H1 (cell line): ENCODE measurements around the gene CCDC40. TPM values are rescaled to one million over a fixed set of nuclear protein-coding genes. Genes with fewer than 3 reads are reported as not detected.

Source experiments
- CBX5 ChIP-seq: fragments of 300-800, 300-1000 bp; sonication (generic); IDR thresholded peaks from 2 replicates; pipeline ENCODE4 v1.7.1; 2016; ENCODE audit warnings: antibody characterized with exemption, low read length, low read depth
- NANOG ChIP-seq: IDR thresholded peaks from 2 replicates; pipeline ENCODE4 v1.6.1; 2011; ENCODE audit warnings: low read length, low read depth, mild to moderate bottlenecking, inconsistent platforms; ENCODE audit not compliant: insufficient read depth, poor library complexity, severe bottlenecking
- polyA plus RNA-seq, 7 experiments: library from polyadenylated mRNA; depleted of rRNA in 3 of 7; stranded (reverse) in 5 of 7; unstranded in 2 of 7; fragments of >200 nt in 5 of 7; fragments of 200-250 nt in 2 of 7; gene quantifications; 1 replicate in 5 of 7; 2 replicates in 1 of 7; 4 replicates in 1 of 7; pipeline versions ENCODE4 v1.2.1 to v1.2.3, GENCODE V29; 2011 to 2013; ENCODE audit warnings: missing spikeins in 2 of 7, mixed read lengths in 2 of 7
- total RNA-seq: library from RNA; stranded (reverse); fragmentation: NEBNext Ultra II Directional; extraction: Animal tissue kit (Norgen Biotek cat#: 25700); gene quantifications from 2 replicates; pipeline ENCODE4 v1.2.1, GENCODE V29; 2021
- TF ChIP-seq, protein P1 (sequence below): fragments of 300-600 bp; sonication (generic); IDR thresholded peaks from 2 replicates; pipeline ENCODE4 v1.7.1; 2012; ENCODE audit warnings: low read length, moderate library complexity, mild to moderate bottlenecking, inconsistent platforms; ENCODE audit not compliant: insufficient replicate concordance

CCDC40 gene
- total and polyA plus RNA-seq, 2 of the 8 experiments (the other 6 are each of a cell fraction or from before 2014, with no cell fraction given), result 4.1 to 11.5 TPM

DNA sequence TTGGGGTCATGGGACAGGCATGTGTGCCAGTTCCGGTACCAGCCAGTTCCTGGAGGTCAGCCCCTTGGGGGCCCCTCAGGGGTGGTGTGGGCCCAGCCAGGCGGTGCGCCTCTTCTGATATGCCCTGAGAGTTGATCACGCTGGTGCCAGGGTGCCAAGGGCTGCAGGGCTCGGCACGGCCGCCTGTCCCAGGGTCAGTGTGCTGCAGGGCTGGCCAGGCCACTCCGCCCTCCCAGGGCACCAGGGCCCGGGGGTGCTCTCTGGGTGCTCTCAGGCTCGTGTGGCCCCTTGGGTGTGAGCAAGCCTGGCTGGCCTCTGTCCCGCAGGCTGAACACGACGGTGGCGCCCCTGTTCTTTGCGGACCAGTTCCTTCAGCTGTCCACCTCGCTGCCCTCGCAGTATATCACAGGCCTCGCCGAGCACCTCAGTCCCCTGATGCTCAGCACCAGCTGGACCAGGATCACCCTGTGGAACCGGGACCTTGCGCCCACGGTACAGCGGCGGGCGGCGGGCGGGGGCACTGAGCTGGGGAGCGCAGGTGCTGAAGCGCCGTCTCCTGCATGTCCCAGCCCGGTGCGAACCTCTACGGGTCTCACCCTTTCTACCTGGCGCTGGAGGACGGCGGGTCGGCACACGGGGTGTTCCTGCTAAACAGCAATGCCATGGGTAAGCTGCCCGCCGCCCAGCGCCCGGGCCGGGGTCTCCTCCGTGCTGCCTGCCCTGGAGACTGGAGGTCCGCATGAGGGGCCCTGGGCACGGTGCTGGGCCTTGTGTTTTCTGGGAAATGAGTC is 71.0 kb downstream of the CCDC40 start (continued):
- TF ChIP-seq, protein P1, sequence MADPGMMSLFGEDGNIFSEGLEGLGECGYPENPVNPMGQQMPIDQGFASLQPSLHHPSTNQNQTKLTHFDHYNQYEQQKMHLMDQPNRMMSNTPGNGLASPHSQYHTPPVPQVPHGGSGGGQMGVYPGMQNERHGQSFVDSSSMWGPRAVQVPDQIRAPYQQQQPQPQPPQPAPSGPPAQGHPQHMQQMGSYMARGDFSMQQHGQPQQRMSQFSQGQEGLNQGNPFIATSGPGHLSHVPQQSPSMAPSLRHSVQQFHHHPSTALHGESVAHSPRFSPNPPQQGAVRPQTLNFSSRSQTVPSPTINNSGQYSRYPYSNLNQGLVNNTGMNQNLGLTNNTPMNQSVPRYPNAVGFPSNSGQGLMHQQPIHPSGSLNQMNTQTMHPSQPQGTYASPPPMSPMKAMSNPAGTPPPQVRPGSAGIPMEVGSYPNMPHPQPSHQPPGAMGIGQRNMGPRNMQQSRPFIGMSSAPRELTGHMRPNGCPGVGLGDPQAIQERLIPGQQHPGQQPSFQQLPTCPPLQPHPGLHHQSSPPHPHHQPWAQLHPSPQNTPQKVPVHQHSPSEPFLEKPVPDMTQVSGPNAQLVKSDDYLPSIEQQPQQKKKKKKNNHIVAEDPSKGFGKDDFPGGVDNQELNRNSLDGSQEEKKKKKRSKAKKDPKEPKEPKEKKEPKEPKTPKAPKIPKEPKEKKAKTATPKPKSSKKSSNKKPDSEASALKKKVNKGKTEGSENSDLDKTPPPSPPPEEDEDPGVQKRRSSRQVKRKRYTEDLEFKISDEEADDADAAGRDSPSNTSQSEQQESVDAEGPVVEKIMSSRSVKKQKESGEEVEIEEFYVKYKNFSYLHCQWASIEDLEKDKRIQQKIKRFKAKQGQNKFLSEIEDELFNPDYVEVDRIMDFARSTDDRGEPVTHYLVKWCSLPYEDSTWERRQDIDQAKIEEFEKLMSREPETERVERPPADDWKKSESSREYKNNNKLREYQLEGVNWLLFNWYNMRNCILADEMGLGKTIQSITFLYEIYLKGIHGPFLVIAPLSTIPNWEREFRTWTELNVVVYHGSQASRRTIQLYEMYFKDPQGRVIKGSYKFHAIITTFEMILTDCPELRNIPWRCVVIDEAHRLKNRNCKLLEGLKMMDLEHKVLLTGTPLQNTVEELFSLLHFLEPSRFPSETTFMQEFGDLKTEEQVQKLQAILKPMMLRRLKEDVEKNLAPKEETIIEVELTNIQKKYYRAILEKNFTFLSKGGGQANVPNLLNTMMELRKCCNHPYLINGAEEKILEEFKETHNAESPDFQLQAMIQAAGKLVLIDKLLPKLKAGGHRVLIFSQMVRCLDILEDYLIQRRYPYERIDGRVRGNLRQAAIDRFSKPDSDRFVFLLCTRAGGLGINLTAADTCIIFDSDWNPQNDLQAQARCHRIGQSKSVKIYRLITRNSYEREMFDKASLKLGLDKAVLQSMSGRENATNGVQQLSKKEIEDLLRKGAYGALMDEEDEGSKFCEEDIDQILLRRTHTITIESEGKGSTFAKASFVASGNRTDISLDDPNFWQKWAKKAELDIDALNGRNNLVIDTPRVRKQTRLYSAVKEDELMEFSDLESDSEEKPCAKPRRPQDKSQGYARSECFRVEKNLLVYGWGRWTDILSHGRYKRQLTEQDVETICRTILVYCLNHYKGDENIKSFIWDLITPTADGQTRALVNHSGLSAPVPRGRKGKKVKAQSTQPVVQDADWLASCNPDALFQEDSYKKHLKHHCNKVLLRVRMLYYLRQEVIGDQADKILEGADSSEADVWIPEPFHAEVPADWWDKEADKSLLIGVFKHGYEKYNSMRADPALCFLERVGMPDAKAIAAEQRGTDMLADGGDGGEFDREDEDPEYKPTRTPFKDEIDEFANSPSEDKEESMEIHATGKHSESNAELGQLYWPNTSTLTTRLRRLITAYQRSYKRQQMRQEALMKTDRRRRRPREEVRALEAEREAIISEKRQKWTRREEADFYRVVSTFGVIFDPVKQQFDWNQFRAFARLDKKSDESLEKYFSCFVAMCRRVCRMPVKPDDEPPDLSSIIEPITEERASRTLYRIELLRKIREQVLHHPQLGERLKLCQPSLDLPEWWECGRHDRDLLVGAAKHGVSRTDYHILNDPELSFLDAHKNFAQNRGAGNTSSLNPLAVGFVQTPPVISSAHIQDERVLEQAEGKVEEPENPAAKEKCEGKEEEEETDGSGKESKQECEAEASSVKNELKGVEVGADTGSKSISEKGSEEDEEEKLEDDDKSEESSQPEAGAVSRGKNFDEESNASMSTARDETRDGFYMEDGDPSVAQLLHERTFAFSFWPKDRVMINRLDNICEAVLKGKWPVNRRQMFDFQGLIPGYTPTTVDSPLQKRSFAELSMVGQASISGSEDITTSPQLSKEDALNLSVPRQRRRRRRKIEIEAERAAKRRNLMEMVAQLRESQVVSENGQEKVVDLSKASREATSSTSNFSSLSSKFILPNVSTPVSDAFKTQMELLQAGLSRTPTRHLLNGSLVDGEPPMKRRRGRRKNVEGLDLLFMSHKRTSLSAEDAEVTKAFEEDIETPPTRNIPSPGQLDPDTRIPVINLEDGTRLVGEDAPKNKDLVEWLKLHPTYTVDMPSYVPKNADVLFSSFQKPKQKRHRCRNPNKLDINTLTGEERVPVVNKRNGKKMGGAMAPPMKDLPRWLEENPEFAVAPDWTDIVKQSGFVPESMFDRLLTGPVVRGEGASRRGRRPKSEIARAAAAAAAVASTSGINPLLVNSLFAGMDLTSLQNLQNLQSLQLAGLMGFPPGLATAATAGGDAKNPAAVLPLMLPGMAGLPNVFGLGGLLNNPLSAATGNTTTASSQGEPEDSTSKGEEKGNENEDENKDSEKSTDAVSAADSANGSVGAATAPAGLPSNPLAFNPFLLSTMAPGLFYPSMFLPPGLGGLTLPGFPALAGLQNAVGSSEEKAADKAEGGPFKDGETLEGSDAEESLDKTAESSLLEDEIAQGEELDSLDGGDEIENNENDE, result no peak
- no peak for TF ChIP-seq NANOG
- no peak for TF ChIP-seq CBX5
